Vagina (tissue), 2 donors: Measurements from ENCODE around the gene B4GAT1.

Source experiments
- POLR2A ChIP-seq, 2 donors: fragments of 450-650 bp; IDR thresholded peaks; one replicate each; pipeline ENCODE4 v1.6.1; 2017; ENCODE audit warnings: antibody characterized with exemption in 2 of 2, mild to moderate bottlenecking in 2 of 2, moderate library complexity in 2 of 2
- POLR2AphosphoS5 ChIP-seq, 2 donors: sonication (generic); formaldehyde crosslinking; IDR thresholded peaks; one replicate each; pipeline ENCODE4 v1.9.0; 2017; ENCODE audit warnings: antibody characterized with exemption in 2 of 2, mild to moderate bottlenecking in 2 of 2, low read depth in 1 of 2; ENCODE audit not compliant: insufficient read depth in 1 of 2
- TF ChIP-seq, protein P1 (sequence below), 3 experiments: fragments of 450-650 bp in 2 of 3; fragments of 200-600 bp in 1 of 3; sonication (generic) in 1 of 3; IDR thresholded peaks; one replicate each; pipeline ENCODE4 v1.5.1; 2017 to 2019; ENCODE audit warnings: antibody characterized with exemption in 3 of 3, mild to moderate bottlenecking in 2 of 3, moderate library complexity in 2 of 3

DNA sequence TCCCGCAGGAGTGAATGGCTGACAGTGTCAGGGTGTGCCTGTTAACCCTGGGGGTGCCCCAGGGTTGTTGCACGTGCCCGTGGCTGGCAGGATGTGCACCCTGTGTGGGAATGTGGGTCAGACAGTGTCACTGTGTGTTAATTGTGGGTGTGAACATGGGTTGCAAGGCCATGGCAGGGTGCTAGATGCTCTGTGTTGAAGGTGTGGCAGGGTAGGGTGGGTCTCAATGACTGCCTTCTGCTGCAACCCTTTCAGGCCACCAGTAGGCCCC, 19.5 kb downstream of the B4GAT1 start:
- TF ChIP-seq POLR2A (IDR thresholded peaks at IDR 0.05) (no peak), POLR2AphosphoS5 (IDR thresholded peaks at IDR 0.05; ENCODE audit: insufficient read depth in 1 of 2, low read depth in 1 of 2) (no peak)
- TF ChIP-seq, protein P1, sequence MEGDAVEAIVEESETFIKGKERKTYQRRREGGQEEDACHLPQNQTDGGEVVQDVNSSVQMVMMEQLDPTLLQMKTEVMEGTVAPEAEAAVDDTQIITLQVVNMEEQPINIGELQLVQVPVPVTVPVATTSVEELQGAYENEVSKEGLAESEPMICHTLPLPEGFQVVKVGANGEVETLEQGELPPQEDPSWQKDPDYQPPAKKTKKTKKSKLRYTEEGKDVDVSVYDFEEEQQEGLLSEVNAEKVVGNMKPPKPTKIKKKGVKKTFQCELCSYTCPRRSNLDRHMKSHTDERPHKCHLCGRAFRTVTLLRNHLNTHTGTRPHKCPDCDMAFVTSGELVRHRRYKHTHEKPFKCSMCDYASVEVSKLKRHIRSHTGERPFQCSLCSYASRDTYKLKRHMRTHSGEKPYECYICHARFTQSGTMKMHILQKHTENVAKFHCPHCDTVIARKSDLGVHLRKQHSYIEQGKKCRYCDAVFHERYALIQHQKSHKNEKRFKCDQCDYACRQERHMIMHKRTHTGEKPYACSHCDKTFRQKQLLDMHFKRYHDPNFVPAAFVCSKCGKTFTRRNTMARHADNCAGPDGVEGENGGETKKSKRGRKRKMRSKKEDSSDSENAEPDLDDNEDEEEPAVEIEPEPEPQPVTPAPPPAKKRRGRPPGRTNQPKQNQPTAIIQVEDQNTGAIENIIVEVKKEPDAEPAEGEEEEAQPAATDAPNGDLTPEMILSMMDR (IDR thresholded peaks at IDR 0.05) = no peak
